Choroid plexus epithelial cell (primary cell): Measurements from ENCODE around the gene NLGN1.

Source experiments
- DNase-seq: peaks from one replicate; pipeline ENCODE4 v3.0.0-alpha.2; 2010; ENCODE audit warnings: low read depth
- H3K4me3 ChIP-seq: 2 replicates; pipeline ENCODE4 v1.5.1; 2011; ENCODE audit warnings: low read depth, mild to moderate bottlenecking, control low read depth, low read length, moderate library complexity
- CTCF ChIP-seq: conservative IDR thresholded peaks from 2 replicates; pipeline ENCODE4 v1.5.1; 2011; ENCODE audit warnings: low read depth, mild to moderate bottlenecking, control low read depth, inconsistent platforms, low read length, moderate library complexity

NLGN1 gene

GRCh38 chr3:174308736-174309135 is 911.2 kb downstream of the NLGN1 start:
- no peak for TF ChIP-seq CTCF
- DNase-seq, result no peak
- no peak overlapping the region for H3K4me3 ChIP-seq

- DNase-seq, result no peak
- TF ChIP-seq CTCF, result no peak
- H3K4me3 ChIP-seq, result no peak overlapping the region
Measured at GRCh38 chr3:174310475-174310983, 913.0 kb downstream of the NLGN1 start.

- TF ChIP-seq CTCF, result no peak
- H3K4me3 ChIP-seq, result no peak overlapping the region
- no peak for DNase-seq
Measured at GRCh38 chr3:174315225-174315624, 917.7 kb downstream of the NLGN1 start.

- no peak for DNase-seq
- H3K4me3 ChIP-seq, result no peak overlapping the region
Measured at GRCh38 chr3:174317005-174317404, 919.5 kb downstream of the NLGN1 start.

GRCh38 chr3:174318181-174318580 is 920.6 kb downstream of the NLGN1 start:
- H3K4me3 ChIP-seq, result no peak overlapping the region
- peak; percentile 6 for DNase-seq
- TF ChIP-seq CTCF, result no peak

More at GRCh38 chr3:174317005-174317404, 919.5 kb downstream of the NLGN1 start:
- TF ChIP-seq CTCF, result no peak

GRCh38 chr3:174321548-174321947 is 924.0 kb downstream of the NLGN1 start:
- no peak overlapping the region for H3K4me3 ChIP-seq
- TF ChIP-seq CTCF, result no peak
- DNase-seq, result no peak

- DNase-seq, result no peak
- no peak for TF ChIP-seq CTCF
- no peak overlapping the region for H3K4me3 ChIP-seq
Measured at GRCh38 chr3:174322789-174323188, 925.2 kb downstream of the NLGN1 start.
